Measurements from ENCODE around the gene F12. TPM values are rescaled to one million over a fixed set of nuclear protein-coding genes. Genes with fewer than 3 reads are reported as not detected.

Gene F12
- total RNA-seq, 1 donor from 2014 or later, result not detected

DNA sequence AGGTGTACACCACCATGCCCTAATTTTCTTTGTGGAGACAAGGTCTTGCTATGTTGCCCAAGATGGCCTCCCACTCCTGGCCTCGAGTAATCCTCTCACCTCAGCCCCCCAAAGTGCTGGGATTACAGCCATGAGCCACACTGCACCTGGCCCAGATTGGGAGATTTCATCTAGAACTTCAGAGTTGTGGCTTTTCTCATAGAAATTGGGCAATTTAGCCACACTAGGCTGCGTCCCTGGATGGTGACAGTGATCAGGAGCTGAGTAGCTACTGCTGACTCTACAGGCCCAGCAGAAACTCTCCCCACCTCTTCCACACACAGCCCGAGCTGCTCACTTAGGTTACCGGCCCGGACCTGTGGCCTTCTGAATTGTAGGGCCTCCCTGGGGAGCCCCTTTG is 16.6 kb downstream of the F12 start:
- peaks cover 34% of the 10 kb centered on the region for H3K4me1 Mint-ChIP-seq
- TF ChIP-seq, protein P1, sequence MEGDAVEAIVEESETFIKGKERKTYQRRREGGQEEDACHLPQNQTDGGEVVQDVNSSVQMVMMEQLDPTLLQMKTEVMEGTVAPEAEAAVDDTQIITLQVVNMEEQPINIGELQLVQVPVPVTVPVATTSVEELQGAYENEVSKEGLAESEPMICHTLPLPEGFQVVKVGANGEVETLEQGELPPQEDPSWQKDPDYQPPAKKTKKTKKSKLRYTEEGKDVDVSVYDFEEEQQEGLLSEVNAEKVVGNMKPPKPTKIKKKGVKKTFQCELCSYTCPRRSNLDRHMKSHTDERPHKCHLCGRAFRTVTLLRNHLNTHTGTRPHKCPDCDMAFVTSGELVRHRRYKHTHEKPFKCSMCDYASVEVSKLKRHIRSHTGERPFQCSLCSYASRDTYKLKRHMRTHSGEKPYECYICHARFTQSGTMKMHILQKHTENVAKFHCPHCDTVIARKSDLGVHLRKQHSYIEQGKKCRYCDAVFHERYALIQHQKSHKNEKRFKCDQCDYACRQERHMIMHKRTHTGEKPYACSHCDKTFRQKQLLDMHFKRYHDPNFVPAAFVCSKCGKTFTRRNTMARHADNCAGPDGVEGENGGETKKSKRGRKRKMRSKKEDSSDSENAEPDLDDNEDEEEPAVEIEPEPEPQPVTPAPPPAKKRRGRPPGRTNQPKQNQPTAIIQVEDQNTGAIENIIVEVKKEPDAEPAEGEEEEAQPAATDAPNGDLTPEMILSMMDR (IDR thresholded peaks at IDR 0.05), result no peak
- no peak for TF ChIP-seq EZH2phosphoT487 (IDR thresholded peaks at IDR 0.05)
- TF ChIP-seq EZH2 (IDR thresholded peaks at IDR 0.05), result no peak
- Histone ChIP-seq H3K27ac (no peak overlapping the region), H3K4me3 (no peak overlapping the region), H3K4me2 (no peak overlapping the region), H4K20me1 (ENCODE audit: low read depth) (no peaks in the 10 kb centered on the region), H2AFZ (replicated peaks) (no peak overlapping the region), H3K9me3 (ENCODE audit: low read depth) (no peaks in the 10 kb centered on the region), H3K9ac (no peak overlapping the region), H3K27me3 (peaks cover 26% of the 10 kb centered on the region), H3F3A (ENCODE audit: low read depth) (no peaks in the 10 kb centered on the region), H3K36me3 (no peaks in the 10 kb centered on the region), H3K79me2 (ENCODE audit: low read depth) (no peaks in the 10 kb centered on the region), H3K4me1 (no peaks in the 10 kb centered on the region)
- no peaks in the 10 kb centered on the region for H3K9me3 Mint-ChIP-seq
- no peak for DNase-seq (ENCODE audit: low spot score)
- peaks cover 3% of the 10 kb centered on the region for H3K27me3 Mint-ChIP-seq (ENCODE audit: insufficient read depth, low read depth)
- H3K27ac Mint-ChIP-seq, result no peak overlapping the region
- no peaks in the 10 kb centered on the region for H3K36me3 Mint-ChIP-seq
- H3K4me3 Mint-ChIP-seq, result no peak overlapping the region

DNA sequence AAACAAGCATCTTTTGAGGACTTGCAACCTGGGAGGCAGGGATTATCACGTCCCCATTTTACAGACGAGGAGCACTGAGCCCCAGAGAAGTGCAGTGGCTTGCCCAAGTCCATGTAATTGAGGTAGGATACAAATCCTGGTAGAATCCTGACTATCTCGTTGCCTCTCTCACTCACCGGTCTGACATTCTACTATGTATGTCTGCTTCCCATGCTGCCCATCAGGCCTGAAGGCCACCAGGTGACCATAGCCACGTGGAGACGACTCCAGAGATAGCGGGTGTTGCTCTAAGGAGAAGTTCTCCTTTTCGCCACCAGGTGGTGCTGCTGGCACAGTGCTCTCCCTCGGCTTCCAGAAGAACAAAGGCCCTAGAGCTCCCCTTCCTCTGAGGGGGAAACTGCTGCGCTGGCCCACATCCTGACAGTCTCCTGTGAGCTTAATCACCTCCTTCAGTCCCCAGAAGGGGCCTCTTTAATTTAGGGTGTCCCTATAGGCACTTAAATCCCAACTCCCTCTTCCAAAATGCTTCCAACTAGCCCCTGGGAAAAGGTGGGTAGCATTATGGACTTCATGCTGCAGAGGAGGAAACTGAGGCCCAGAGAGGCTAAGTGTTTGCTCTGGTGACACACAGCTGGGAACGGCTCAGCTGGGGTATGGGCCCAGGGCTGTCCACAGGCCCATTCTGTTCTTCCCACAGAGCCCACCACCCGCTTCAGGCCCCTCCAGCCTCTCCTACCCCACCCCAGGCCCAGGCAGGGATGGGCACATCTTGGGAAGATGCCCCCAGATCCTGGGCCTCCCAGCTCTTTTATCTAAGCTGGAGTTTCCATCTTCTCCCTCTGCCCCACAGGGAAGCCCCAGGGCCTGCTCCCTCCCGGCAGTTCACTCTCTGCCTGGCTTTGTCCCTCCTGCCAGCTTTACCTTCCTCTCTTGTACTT is 18.7 kb downstream of the F12 start:
- Histone ChIP-seq H3K36me3 (no peaks in the 10 kb centered on the region), H3K27me3 (peaks cover 19% of the 10 kb centered on the region), H3K4me3 (no peak overlapping the region), H3K4me1 (no peaks in the 10 kb centered on the region), H3K27ac (no peak overlapping the region), H3K9me3 (ENCODE audit: low read depth) (no peaks in the 10 kb centered on the region), H3K79me2 (ENCODE audit: low read depth) (no peaks in the 10 kb centered on the region), H3K9ac (no peak overlapping the region), H2AFZ (replicated peaks) (peak overlapping the region; percentile 86), H4K20me1 (ENCODE audit: low read depth) (no peaks in the 10 kb centered on the region), H3F3A (ENCODE audit: low read depth) (no peaks in the 10 kb centered on the region), H3K4me2 (no peak overlapping the region)
- H3K4me3 Mint-ChIP-seq, result peak overlapping the region; percentile 44
- H3K36me3 Mint-ChIP-seq, result no peaks in the 10 kb centered on the region
- peak overlapping the region; percentile 83 for H3K27ac Mint-ChIP-seq
- TF ChIP-seq EZH2 (IDR thresholded peaks at IDR 0.05) (no peak), EZH2phosphoT487 (IDR thresholded peaks at IDR 0.05) (no peak)
- TF ChIP-seq, protein P1 (IDR thresholded peaks at IDR 0.05), result peak; percentile 95
- H3K9me3 Mint-ChIP-seq, result no peaks in the 10 kb centered on the region
- peaks cover 34% of the 10 kb centered on the region for H3K4me1 Mint-ChIP-seq
- peaks cover 3% of the 10 kb centered on the region for H3K27me3 Mint-ChIP-seq (ENCODE audit: insufficient read depth, low read depth)
- DNase-seq (ENCODE audit: low spot score), result peak; percentile 91

DNA sequence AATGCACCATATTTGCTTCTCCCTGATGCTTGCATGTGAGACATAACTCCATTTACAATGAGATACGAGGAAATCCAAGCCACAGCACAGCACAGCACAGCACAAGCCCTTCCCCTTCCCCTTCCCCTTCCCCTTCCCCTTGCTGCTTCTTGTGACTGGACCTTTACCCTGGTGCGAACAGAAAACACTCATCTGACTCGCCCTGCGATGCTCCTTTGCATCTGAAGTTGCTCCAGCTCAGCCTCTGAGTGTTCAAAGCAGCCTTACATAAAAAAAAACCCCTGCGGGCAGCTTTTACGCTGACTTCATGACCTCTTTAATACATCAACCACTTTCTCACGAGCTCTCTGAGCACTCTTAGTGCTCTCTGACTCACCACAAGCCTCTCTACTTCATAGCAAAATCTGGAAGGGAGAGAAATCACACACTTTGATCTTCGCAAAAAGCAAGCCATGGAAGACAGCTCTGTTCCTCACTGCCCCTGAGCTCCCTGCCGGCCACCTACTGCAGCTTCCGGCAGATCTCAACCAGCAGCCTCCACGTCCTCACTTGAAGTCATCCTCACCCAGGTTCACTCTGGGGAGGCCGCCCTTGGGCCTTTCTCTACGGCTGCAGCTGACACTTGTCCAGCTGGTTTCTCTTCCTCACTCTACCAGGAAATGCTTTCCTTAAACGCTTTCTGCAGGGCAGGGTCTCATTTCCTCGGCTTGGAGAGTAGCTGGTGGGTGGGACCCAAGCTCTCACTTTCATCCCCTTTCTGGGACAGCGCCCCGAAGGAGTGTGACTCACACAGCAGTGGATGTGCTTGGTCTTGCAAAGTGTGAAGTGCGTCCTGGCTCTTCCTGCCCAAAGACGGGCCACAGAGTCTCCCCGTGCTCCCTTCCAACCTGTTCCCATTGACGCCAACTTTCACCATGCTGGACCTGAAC is 19.9 kb downstream of the F12 start:
- Histone ChIP-seq H3K36me3 (no peaks in the 10 kb centered on the region), H3K4me2 (no peak overlapping the region), H3K27me3 (peaks cover 19% of the 10 kb centered on the region), H3K4me3 (no peak overlapping the region), H3F3A (ENCODE audit: low read depth) (no peaks in the 10 kb centered on the region), H3K27ac (no peak overlapping the region), H3K9ac (no peak overlapping the region), H4K20me1 (ENCODE audit: low read depth) (no peaks in the 10 kb centered on the region), H3K9me3 (ENCODE audit: low read depth) (no peaks in the 10 kb centered on the region), H3K79me2 (ENCODE audit: low read depth) (no peaks in the 10 kb centered on the region), H2AFZ (replicated peaks) (no peak overlapping the region), H3K4me1 (no peaks in the 10 kb centered on the region)
- Mint-ChIP-seq H3K36me3 (no peaks in the 10 kb centered on the region), H3K4me3 (peak overlapping the region; percentile 44), H3K27me3 (ENCODE audit: insufficient read depth, low read depth) (peaks cover 8% of the 10 kb centered on the region), H3K9me3 (no peaks in the 10 kb centered on the region), H3K4me1 (peaks cover 34% of the 10 kb centered on the region), H3K27ac (peak overlapping the region; percentile 89)
- TF ChIP-seq EZH2phosphoT487 (IDR thresholded peaks at IDR 0.05) (no peak), EZH2 (IDR thresholded peaks at IDR 0.05) (no peak)
- TF ChIP-seq, protein P1 (IDR thresholded peaks at IDR 0.05), result no peak
- no peak for DNase-seq (ENCODE audit: low spot score)

Data from neural progenitor cell (in vitro differentiated cells).